HG03457 (cell line): ENCODE results near the gene PFKP.
"Not testable (repeated sequence)": the region's sequence is repeated elsewhere in the genome, so short reads cannot be mapped to it uniquely, and the experiment has no call there.

ENCODE experiments used
- ATAC-seq: cut with Tn5 transposase; IDR thresholded peaks from one replicate; pipeline ENCODE4 v1.9.1; 2021; ENCODE audit warnings: moderate number of reproducible peaks; ENCODE audit not compliant: unreplicated experiment

Gene PFKP

GRCh38 chr10:3046981-3047547, 20.3 kb upstream of the PFKP start:
- no peak for ATAC-seq

GRCh38 chr10:3047596-3047995, 19.8 kb upstream of the PFKP start:
- no peak for ATAC-seq

GRCh38 chr10:3048119-3049019, 19.0 kb upstream of the PFKP start:
- ATAC-seq = no peak

GRCh38 chr10:3051692-3052091, 15.7 kb upstream of the PFKP start:
- ATAC-seq = no peak

GRCh38 chr10:3053155-3053554, 14.2 kb upstream of the PFKP start:
- no peak for ATAC-seq

GRCh38 chr10:3054183-3054850, 13.0 kb upstream of the PFKP start:
- ATAC-seq = no peak

GRCh38 chr10:3054851-3055199, 12.5 kb upstream of the PFKP start:
- ATAC-seq = no peak

- ATAC-seq = no peak
Measured at GRCh38 chr10:3056280-3057037, 10.9 kb upstream of the PFKP start.

- no peak for ATAC-seq
Measured at GRCh38 chr10:3057946-3058345, 9.4 kb upstream of the PFKP start.

- no peak for ATAC-seq
Measured at GRCh38 chr10:3059974-3060373, 7.4 kb upstream of the PFKP start.

GRCh38 chr10:3060481-3060889, 6.9 kb upstream of the PFKP start:
- ATAC-seq = no peak

GRCh38 chr10:3061323-3061898, 5.9 kb upstream of the PFKP start:
- not testable (repeated sequence) for ATAC-seq

- no peak for ATAC-seq
Measured at GRCh38 chr10:3062502-3063186, 4.7 kb upstream of the PFKP start.

GRCh38 chr10:3064423-3064822, 2.9 kb upstream of the PFKP start:
- no peak for ATAC-seq

GRCh38 chr10:3065622-3066021, 1.7 kb upstream of the PFKP start:
- no peak for ATAC-seq

- ATAC-seq = no peak
Measured at GRCh38 chr10:3066317-3067117, 831 bp upstream of the PFKP start.

- peak; percentile 4 for ATAC-seq
Measured at GRCh38 chr10:3067859-3068179, 471 bp downstream of the PFKP start.

- peak; percentile 34 for ATAC-seq
Measured at GRCh38 chr10:3068201-3068967, 1.0 kb downstream of the PFKP start.
